Measurements from ENCODE around the gene C1QL3. TPM values are rescaled to one million over a fixed set of nuclear protein-coding genes. Genes with fewer than 3 reads are reported as not detected.
A peak's percentile ranks its signal among the peaks of the same experiment; 100 is the strongest.

C1QL3 gene
- total and polyA plus RNA-seq, 10 of the 15 experiments (the other 5 are each of a cell fraction or from before 2014, with no cell fraction given), result 0.03 to 1.2 (median 0.50) TPM

DNA sequence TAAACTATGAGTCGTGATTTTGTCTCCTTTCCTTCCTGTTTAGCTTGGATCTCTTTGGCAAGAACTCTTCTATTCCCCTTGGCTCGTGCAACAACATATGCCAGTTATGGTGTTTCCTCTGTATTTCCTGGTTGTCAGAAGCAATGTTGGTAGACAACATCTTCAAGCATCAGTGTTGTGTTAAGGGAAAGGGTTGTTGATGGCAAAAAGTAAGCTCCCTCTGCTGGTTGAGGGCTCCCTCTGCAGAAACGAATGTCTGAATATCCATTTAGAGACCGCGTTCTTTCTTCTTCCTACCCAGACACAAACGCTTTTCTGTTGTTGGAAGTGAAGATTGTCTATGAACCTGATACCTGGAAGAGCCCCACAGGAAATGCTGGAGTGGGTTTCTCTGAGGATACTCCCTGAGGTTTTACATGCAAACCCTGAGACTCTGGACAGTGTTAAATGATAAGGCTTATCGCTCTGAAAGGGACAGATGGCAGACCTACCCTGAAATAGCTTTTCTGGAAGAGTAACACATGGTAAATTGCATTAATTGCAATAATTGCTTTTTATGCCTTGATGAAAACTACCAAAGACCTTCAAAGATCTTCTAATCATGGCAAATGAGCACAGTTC is 23.5 kb upstream of the C1QL3 start (continued):
- TF ChIP-seq, protein P1, sequence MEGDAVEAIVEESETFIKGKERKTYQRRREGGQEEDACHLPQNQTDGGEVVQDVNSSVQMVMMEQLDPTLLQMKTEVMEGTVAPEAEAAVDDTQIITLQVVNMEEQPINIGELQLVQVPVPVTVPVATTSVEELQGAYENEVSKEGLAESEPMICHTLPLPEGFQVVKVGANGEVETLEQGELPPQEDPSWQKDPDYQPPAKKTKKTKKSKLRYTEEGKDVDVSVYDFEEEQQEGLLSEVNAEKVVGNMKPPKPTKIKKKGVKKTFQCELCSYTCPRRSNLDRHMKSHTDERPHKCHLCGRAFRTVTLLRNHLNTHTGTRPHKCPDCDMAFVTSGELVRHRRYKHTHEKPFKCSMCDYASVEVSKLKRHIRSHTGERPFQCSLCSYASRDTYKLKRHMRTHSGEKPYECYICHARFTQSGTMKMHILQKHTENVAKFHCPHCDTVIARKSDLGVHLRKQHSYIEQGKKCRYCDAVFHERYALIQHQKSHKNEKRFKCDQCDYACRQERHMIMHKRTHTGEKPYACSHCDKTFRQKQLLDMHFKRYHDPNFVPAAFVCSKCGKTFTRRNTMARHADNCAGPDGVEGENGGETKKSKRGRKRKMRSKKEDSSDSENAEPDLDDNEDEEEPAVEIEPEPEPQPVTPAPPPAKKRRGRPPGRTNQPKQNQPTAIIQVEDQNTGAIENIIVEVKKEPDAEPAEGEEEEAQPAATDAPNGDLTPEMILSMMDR (IDR thresholded peaks at IDR 0.05 in 2 of 3, conservative IDR thresholded peaks at IDR 0.05 in 1 of 3; ENCODE audit: control insufficient read depth in 2 of 3, extremely low read depth in 1 of 3, insufficient read depth in 1 of 3, low read depth in 3 of 3, low read length in 3 of 3), result peak; percentile 72 to 85 (median 78)
- no peak for TF ChIP-seq RB1 (IDR thresholded peaks at IDR 0.05; ENCODE audit: borderline replicate concordance)
- no peak for TF ChIP-seq CBX3 (IDR thresholded peaks at IDR 0.05; ENCODE audit: borderline replicate concordance, low read depth)
- 0 out of 2 replicates have a peak, but pooled peaks have one; percentile 48 for TF ChIP-seq YY1 (IDR thresholded peaks at IDR 0.05; ENCODE audit: low read depth, low read length)
- TF ChIP-seq, protein P2, sequence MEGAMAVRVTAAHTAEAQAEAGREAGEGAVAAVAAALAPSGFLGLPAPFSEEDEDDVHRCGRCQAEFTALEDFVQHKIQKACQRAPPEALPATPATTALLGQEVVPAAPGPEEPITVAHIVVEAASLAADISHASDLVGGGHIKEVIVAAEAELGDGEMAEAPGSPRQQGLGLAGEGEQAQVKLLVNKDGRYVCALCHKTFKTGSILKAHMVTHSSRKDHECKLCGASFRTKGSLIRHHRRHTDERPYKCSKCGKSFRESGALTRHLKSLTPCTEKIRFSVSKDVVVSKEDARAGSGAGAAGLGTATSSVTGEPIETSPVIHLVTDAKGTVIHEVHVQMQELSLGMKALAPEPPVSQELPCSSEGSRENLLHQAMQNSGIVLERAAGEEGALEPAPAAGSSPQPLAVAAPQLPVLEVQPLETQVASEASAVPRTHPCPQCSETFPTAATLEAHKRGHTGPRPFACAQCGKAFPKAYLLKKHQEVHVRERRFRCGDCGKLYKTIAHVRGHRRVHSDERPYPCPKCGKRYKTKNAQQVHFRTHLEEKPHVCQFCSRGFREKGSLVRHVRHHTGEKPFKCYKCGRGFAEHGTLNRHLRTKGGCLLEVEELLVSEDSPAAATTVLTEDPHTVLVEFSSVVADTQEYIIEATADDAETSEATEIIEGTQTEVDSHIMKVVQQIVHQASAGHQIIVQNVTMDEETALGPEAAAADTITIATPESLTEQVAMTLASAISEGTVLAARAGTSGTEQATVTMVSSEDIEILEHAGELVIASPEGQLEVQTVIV (IDR thresholded peaks at IDR 0.05; ENCODE audit: borderline replicate concordance, partially characterized antibody), result no peak
- TF ChIP-seq PML (IDR thresholded peaks at IDR 0.05; ENCODE audit: low read length), result no peak
- no peak for TF ChIP-seq TAF1 (IDR thresholded peaks at IDR 0.05; ENCODE audit: borderline replicate concordance, low read depth, low read length)
- TF ChIP-seq RAD21 (IDR thresholded peaks at IDR 0.05; ENCODE audit: insufficient read depth, low read depth, low read length), result peak; percentile 61
- TF ChIP-seq, protein P3, sequence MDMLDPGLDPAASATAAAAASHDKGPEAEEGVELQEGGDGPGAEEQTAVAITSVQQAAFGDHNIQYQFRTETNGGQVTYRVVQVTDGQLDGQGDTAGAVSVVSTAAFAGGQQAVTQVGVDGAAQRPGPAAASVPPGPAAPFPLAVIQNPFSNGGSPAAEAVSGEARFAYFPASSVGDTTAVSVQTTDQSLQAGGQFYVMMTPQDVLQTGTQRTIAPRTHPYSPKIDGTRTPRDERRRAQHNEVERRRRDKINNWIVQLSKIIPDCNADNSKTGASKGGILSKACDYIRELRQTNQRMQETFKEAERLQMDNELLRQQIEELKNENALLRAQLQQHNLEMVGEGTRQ (IDR thresholded peaks at IDR 0.05; ENCODE audit: borderline replicate concordance, low read depth, low read length), result no peak
- TF ChIP-seq TCF12 (IDR thresholded peaks at IDR 0.05; ENCODE audit: low read depth, low read length), result no peak
- TF ChIP-seq SMC3 (IDR thresholded peaks at IDR 0.05; ENCODE audit: borderline replicate concordance, low read length), result peak; percentile 86
- TF ChIP-seq CREM (IDR thresholded peaks at IDR 0.05; ENCODE audit: low read depth), result no peak
- no peak for TF ChIP-seq ZBTB11 (CRISPR knock-in tag; IDR thresholded peaks at IDR 0.05)
- no peak for TF ChIP-seq GATAD2B (conservative IDR thresholded peaks at IDR 0.05; ENCODE audit: low read depth)
- TF ChIP-seq PRDM15 (CRISPR knock-in tag; IDR thresholded peaks at IDR 0.05), result no peak

All from GM12878 (cell line).